Ammon's horn (tissue), 1 donor: ENCODE data around the gene KNSTRN.
A peak's percentile ranks its signal among the peaks of the same experiment; 100 is the strongest.

Experiments
- DNase-seq: peaks from one replicate; pipeline ENCODE4 v3.0.0-alpha.2; 2016; ENCODE audit warnings: low spot score

Gene KNSTRN

GRCh38 chr15:40366457-40367370 is 15.8 kb upstream of the KNSTRN start:
- peak; percentile 87 for DNase-seq

- no peak for DNase-seq
Measured at GRCh38 chr15:40367371-40367685, 15.2 kb upstream of the KNSTRN start.

GRCh38 chr15:40367686-40368611 is 14.6 kb upstream of the KNSTRN start:
- peak; percentile 86 for DNase-seq

- DNase-seq = no peak
Measured at GRCh38 chr15:40368719-40369473, 13.6 kb upstream of the KNSTRN start.

- DNase-seq = no peak
Measured at GRCh38 chr15:40369474-40369869, 13.0 kb upstream of the KNSTRN start.

- no peak for DNase-seq
Measured at GRCh38 chr15:40369971-40370370, 12.6 kb upstream of the KNSTRN start.

- DNase-seq = no peak
Measured at GRCh38 chr15:40372981-40373380, 9.5 kb upstream of the KNSTRN start.

- no peak for DNase-seq
Measured at GRCh38 chr15:40377606-40378005, 4.9 kb upstream of the KNSTRN start.

GRCh38 chr15:40379374-40379773 is 3.1 kb upstream of the KNSTRN start:
- DNase-seq = no peak

- DNase-seq = peak; percentile 77
Measured at GRCh38 chr15:40379853-40380252, 2.7 kb upstream of the KNSTRN start.

GRCh38 chr15:40380636-40381035 is 1.9 kb upstream of the KNSTRN start:
- DNase-seq = no peak

- no peak for DNase-seq
Measured at GRCh38 chr15:40381818-40382529, 547 bp upstream of the KNSTRN start.

- no peak for DNase-seq
Measured at GRCh38 chr15:40386480-40386879, 4.0 kb downstream of the KNSTRN start.

- DNase-seq = no peak
Measured at GRCh38 chr15:40388941-40389823, 6.7 kb downstream of the KNSTRN start.

GRCh38 chr15:40389824-40390595 is 7.5 kb downstream of the KNSTRN start:
- no peak for DNase-seq

GRCh38 chr15:40392986-40393948 is 10.7 kb downstream of the KNSTRN start:
- no peak for DNase-seq

- no peak for DNase-seq
Measured at GRCh38 chr15:40397688-40398412, 15.3 kb downstream of the KNSTRN start.

GRCh38 chr15:40398413-40398873 is 15.9 kb downstream of the KNSTRN start:
- peak; percentile 84 for DNase-seq
